Small intestine (tissue), 7 donors: ENCODE measurements around the gene ITGB5. TPM values are rescaled to one million over a fixed set of nuclear protein-coding genes. Genes with fewer than 3 reads are reported as not detected.

Experiments
- DNase-seq, 2 donors: peaks; one replicate each; pipeline versions ENCODE4 v3.0.0 to v3.0.0-alpha.2; 2013
- FAIRE-seq: peaks from 2 replicates; lab custom pipeline; 2012; peaks lifted over from hg19 to GRCh38; lab: Jason Lieb, UNC
- H3K27ac ChIP-seq, 3 donors: one replicate each; pipeline ENCODE4 v1.5.1; 2013; ENCODE audit warnings: low read length in 2 of 3, mild to moderate bottlenecking in 2 of 3, control low read depth in 1 of 3, inconsistent platforms in 1 of 3, low read depth in 1 of 3, moderate library complexity in 1 of 3
- H3K27me3 ChIP-seq, 3 donors: one replicate each; pipeline ENCODE4 v1.6.1; 2013; ENCODE audit warnings: low read length in 3 of 3, inconsistent platforms in 1 of 3; ENCODE audit not compliant: control insufficient read depth in 3 of 3, insufficient read depth in 3 of 3
- H3K36me3 ChIP-seq, 3 donors: one replicate each; pipeline ENCODE4 v1.6.1; 2013; ENCODE audit warnings: low read length in 3 of 3, inconsistent platforms in 1 of 3, low read depth in 1 of 3, mild to moderate bottlenecking in 1 of 3, moderate library complexity in 1 of 3; ENCODE audit not compliant: control insufficient read depth in 3 of 3, insufficient read depth in 2 of 3
- H3K4me1 ChIP-seq, 3 donors: one replicate each; pipeline ENCODE4 v1.6.1; 2013; ENCODE audit warnings: low read length in 2 of 3, inconsistent platforms in 1 of 3, low read depth in 1 of 3, mild to moderate bottlenecking in 1 of 3, moderate library complexity in 1 of 3; ENCODE audit not compliant: control insufficient read depth in 3 of 3, insufficient read depth in 2 of 3
- H3K4me3 ChIP-seq, 3 donors: one replicate each; pipeline ENCODE4 v1.5.1; 2013; ENCODE audit warnings: low read length in 3 of 3, control low read depth in 1 of 3, inconsistent platforms in 1 of 3, low read depth in 1 of 3, mild to moderate bottlenecking in 1 of 3, moderate library complexity in 1 of 3
- H3K9me3 ChIP-seq, 2 donors: one replicate each; pipeline ENCODE4 v1.6.1; 2013; ENCODE audit warnings: low read depth in 1 of 2, low read length in 1 of 2; ENCODE audit not compliant: control insufficient read depth in 2 of 2, insufficient read depth in 1 of 2
- WGBS, 3 donors: extraction: QIAGEN DNeasy Blood & Tissue Kit; methylation state at CpG; one replicate each; pipeline ENCODE4 v1.1.7; 2013; 5-methylcytosine and 5-hydroxymethylcytosine counted together
- polyA plus RNA-seq, 4 donors: library from polyadenylated mRNA; stranded (reverse) in 3 of 4; unstranded in 1 of 4; fragments of 200-250 nt in 3 of 4; fragments of 120-200 nt in 1 of 4; gene quantifications; one replicate each; pipeline versions ENCODE4 v1.2.1 to v1.2.3, GENCODE V29; 2013
- donor health status: healthy with polysubstance abuse.
- donor health status: control.
- donor health status: control.
- donor health status: Bipolar disorder and iron deficiency.
- donor health status: healthy.

The ITGB5 gene
- polyA plus RNA-seq, 4 donors: 9.4 to 74.3 (median 21.9) TPM

DNA sequence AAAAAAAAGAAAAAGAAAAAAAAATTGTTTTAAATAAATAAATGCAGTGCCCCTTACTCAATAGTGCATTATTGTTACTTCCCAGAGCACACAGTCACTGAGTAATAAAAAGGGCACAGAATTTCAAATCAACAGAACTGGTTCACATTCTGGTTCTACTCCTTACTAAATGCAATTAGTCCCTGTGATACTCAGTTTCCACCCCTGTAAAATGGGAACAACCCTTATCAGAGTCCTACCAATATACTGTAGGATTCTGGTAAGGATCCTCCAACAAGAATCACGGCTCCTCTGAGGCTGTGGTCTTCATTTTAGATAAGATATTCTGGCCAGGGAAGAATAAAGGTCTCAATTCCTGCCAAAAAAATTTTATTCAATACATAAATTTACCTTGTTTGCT, 50.7 kb downstream of the ITGB5 start:
- FAIRE-seq (no peak), DNase-seq (no peak)
- Histone ChIP-seq H3K27ac (peak overlapping the region in 1 of 3 donors; percentile 87), H3K9me3 (peaks cover 0 to 5% of the 10 kb centered on the region in 2 donors), H3K4me3 (no peak overlapping the region), H3K4me1 (peaks cover 9 to 79% (median 11%) of the 10 kb centered on the region in 3 donors), H3K36me3 (peaks cover 3 to 28% (median 3%) of the 10 kb centered on the region in 3 donors), H3K27me3 (no peaks in the 10 kb centered on the region)
- 68 to 85% (median 84%) methylated on average over 1 of the region's 1 CpG for WGBS, 3 donors

DNA sequence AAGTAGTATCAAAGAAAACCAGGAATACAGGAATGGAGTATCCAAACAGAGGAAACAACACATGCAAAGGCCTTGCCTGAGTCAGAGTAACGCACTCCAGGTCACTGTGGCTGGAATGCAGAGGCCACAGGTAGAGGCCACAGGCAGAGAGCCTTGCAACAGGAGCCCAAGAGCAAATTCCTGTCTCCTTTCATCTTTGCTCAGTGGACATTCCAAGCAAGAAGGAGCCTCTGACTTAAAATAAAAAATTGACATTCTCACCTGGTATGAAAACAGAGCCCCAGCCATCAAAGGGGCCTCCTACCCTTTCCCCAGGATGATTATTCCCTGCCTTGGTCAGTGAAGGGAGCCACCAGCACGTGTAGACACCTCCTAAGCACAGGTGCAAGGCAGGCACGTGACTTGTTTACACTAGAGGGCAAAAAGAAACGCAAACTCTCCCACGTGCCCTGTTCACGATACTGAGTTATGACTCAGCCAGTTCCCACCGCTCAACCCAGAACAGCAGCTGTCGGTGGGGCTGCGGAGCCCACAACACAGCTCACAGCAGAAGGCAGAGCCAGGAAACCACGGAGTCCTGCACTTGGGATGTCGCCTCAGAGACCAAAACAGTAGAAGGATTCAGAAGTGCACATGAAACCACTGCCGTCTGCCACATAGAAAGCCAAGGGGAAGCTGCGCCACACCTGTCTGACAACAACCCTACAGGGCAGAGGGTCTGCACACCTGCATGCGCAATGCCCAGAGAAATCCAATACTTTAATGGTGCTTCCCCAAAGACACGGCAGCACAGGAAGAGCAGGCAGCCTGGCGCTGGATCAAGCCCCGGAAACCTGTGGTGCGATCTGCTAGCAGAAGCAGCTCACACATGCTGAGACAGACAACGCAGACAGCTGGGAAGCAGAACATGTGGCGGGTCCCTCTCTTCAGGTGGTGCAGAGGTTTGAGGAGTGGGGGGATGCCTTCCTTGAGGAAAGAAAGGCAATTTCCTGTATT, 52.1 kb downstream of the ITGB5 start:
- 33 to 47% (median 38%) methylated on average over 20 of the region's 20 CpGs for WGBS, 3 donors
- Histone ChIP-seq H3K4me3 (no peak overlapping the region), H3K27me3 (peaks cover 0 to under 1% (median 0%) of the 10 kb centered on the region in 3 donors), H3K27ac (peak overlapping the region; percentile 65 to 87 (median 67)), H3K4me1 (peaks cover 9 to 84% (median 10%) of the 10 kb centered on the region in 3 donors), H3K36me3 (peaks cover 0 to 33% (median 3%) of the 10 kb centered on the region in 3 donors), H3K9me3 (peaks cover 0 to 5% of the 10 kb centered on the region in 2 donors)
- no peak for FAIRE-seq
- peak; percentile 70 to 89 for DNase-seq

DNA sequence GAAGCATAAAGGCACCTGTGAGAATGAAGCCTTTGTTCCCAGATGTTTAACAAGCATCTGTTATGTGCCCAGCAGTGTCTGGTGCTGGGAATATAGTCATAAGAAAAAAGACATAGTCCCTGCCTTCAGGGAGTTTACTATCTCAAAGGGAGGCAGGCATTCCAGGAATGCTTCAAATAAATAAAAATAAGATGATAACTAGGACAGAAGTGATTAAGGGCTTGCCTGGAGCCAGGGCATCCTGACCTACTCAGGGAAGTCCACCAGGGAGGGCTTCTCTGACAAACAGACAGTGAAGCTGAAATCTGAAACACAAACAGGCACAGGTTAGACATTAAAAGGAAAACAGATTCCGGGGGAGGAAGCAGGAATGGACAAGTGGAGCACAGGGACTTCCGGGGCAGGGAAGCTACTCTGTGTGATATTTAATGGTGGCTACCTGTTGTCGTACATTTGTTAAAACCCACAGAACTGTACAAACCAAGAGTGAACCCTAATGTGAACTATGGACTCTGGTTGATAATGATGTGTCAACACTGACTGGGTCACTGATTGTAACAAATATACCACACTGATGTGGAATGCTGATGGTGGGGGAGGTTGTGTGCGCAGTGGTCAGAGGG, 53.3 kb downstream of the ITGB5 start:
- H3K4me1 ChIP-seq: peaks cover 6 to 73% (median 9%) of the 10 kb centered on the region in 3 donors
- peaks cover 0 to 5% of the 10 kb centered on the region in 2 donors for H3K9me3 ChIP-seq
- WGBS, 3 donors: 11 to 66% (median 46%) methylated on average over 4 of the region's 4 CpGs
- peak overlapping the region; percentile 43 to 87 (median 69) for H3K27ac ChIP-seq
- peaks cover 0 to 3% (median 0%) of the 10 kb centered on the region in 3 donors for H3K27me3 ChIP-seq
- peak; percentile 90 for DNase-seq
- no peak overlapping the region for H3K4me3 ChIP-seq
- no peak for FAIRE-seq
- peaks cover 0 to 38% (median 0%) of the 10 kb centered on the region in 3 donors for H3K36me3 ChIP-seq

- Histone ChIP-seq H3K27ac (peak overlapping the region; percentile 43 to 87 (median 55)), H3K9me3 (peaks cover 0 to 5% of the 10 kb centered on the region in 2 donors), H3K4me3 (no peak overlapping the region), H3K36me3 (peaks cover 0 to 40% (median 0%) of the 10 kb centered on the region in 3 donors), H3K4me1 (peaks cover 6 to 66% (median 9%) of the 10 kb centered on the region in 3 donors), H3K27me3 (peaks cover 0 to 3% (median 0%) of the 10 kb centered on the region in 3 donors)
- DNase-seq (no peak), FAIRE-seq (no peak)
- WGBS, 3 donors: 69 to 86% (median 79%) methylated on average over 1 of the region's 1 CpG
Observed at GRCh38 chr3:124832782-124833709, 54.1 kb downstream of the ITGB5 start.

GRCh38 chr3:124831628-124832199, 55.5 kb downstream of the ITGB5 start:
- Histone ChIP-seq H3K4me1 (peaks cover 5 to 54% (median 6%) of the 10 kb centered on the region in 3 donors), H3K27me3 (peaks cover 0 to 3% (median 0%) of the 10 kb centered on the region in 3 donors), H3K27ac (peak overlapping the region in 1 of 3 donors; percentile 87), H3K4me3 (no peak overlapping the region), H3K9me3 (peaks cover 0 to 5% of the 10 kb centered on the region in 2 donors), H3K36me3 (peaks cover 0 to 40% (median 0%) of the 10 kb centered on the region in 3 donors)
- DNase-seq: no peak
- 65 to 73% (median 65%) methylated on average over 4 of the region's 4 CpGs for WGBS, 3 donors
- FAIRE-seq: no peak

- Histone ChIP-seq H3K27me3 (peaks cover 0 to 3% (median 0%) of the 10 kb centered on the region in 3 donors), H3K4me3 (no peak overlapping the region), H3K9me3 (peaks cover 0 to 5% of the 10 kb centered on the region in 2 donors), H3K4me1 (peaks cover 2 to 37% (median 5%) of the 10 kb centered on the region in 3 donors), H3K27ac (peak overlapping the region in 1 of 3 donors; percentile 71), H3K36me3 (peaks cover 0 to 30% (median 0%) of the 10 kb centered on the region in 3 donors)
- 65 to 81% (median 74%) methylated on average over 6 of the region's 6 CpGs for WGBS, 3 donors
- DNase-seq: no peak
- FAIRE-seq: no peak
Observed at GRCh38 chr3:124829819-124830554, 57.2 kb downstream of the ITGB5 start.
